GM12891 (cell line): ENCODE data around the gene GDF10.

ENCODE experiments used
- POLR2A ChIP-seq: IDR thresholded peaks from 2 replicates; pipeline ENCODE4 v1.6.1; 2011; ENCODE audit warnings: low read depth, low read length, control low read depth
- POLR2AphosphoS5 ChIP-seq: IDR thresholded peaks from 2 replicates; pipeline ENCODE4 v1.6.1; 2011; ENCODE audit warnings: low read depth, low read length, control low read depth
- SPI1 ChIP-seq: IDR thresholded peaks from 2 replicates; pipeline ENCODE4 v1.6.1; 2011; ENCODE audit warnings: low read depth, low read length, control low read depth
- TAF1 ChIP-seq: IDR thresholded peaks from 2 replicates; pipeline ENCODE4 v1.6.1; 2011; ENCODE audit warnings: low read depth, low read length, control low read depth

- TF ChIP-seq TAF1 (no peak), POLR2AphosphoS5 (no peak), POLR2A (no peak), SPI1 (no peak)
Observed at GRCh38 chr10:47311193-47311931, 11.4 kb downstream of the GDF10 start.
